DMS153 (cell line): ENCODE measurements around the gene ZFYVE21.

Experiments used
- DNase-seq: peaks from one replicate; lab custom pipeline; 2025; lab: John Stamatoyannopoulos, UW

ZFYVE21 gene

DNA sequence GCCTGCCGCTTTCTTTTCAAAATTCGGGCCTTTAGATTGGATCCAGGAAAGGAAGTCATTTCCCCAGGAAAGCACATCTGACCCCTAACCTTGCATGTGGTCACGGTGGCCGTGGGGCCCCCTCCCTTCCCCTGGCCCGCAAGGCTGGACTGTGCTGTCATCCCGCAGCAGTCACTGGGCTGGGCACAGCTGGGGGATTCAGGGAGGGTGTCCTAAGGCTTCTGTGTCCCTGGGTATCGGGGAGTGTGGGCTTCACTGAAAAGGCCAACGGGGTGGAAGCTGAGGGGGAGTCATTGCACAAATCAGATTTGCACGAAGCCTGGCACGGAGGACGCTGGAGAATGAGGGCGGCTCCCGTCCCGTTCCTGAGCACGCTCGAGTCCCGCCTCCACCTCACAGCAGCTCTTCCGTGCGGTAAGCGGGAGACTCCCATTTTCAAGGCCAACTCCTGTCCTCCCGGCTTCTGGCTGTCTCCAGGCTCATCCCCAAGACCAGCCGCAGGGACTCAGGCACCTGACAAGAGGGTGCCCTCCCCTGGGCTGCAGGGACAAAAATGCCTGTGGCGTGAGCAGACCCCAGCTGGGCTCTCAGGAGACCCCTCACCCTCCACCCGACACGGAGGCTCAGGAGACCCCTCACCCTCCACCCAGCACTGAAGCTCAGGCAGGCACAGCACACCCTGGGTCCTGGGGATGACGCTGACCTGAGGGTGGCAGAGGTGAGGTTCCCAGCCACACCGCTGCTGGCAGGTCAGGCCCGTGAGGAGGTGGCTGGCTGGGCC lies 9.9 kb upstream of the ZFYVE21 start:
- no peak for DNase-seq

DNA sequence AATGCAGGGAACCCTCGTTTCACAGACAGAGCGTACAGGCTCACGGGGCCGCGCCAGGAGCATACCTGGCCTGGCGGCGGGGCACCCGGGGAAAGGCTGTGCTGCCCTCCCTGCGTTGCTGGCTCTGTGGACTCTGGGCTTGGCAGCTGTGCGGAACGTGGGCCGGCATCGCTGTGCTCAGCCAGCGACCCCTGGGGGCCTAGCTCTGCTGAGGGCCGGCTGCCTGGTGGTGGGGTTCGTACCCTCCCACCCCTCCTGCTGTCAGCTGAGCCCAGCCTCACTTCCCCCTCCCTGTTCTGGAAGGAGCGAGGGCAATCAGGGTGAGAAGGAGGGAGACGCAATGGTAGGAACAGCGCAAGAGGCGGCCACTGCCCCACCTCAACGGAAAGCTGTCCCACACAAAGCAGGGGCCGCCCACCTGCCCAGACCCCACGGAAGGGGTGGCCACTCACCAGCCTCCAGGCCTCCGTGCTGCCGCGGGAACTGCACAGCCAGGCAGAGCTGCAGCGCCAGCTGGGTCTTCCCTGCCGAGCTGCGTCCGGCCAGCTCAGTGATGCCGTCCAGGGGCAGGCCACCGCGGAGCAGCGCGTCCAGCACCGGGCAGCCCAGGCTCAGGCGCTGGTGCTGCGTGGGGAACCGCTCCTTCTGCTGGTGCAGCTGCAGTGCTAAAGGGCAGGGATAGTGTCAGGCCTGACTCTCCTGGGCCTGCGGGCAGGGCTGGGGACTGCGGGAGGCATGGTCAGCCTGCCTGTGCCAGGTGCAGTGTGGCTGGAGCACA lies 8.9 kb upstream of the ZFYVE21 start:
- DNase-seq: no peak

DNA sequence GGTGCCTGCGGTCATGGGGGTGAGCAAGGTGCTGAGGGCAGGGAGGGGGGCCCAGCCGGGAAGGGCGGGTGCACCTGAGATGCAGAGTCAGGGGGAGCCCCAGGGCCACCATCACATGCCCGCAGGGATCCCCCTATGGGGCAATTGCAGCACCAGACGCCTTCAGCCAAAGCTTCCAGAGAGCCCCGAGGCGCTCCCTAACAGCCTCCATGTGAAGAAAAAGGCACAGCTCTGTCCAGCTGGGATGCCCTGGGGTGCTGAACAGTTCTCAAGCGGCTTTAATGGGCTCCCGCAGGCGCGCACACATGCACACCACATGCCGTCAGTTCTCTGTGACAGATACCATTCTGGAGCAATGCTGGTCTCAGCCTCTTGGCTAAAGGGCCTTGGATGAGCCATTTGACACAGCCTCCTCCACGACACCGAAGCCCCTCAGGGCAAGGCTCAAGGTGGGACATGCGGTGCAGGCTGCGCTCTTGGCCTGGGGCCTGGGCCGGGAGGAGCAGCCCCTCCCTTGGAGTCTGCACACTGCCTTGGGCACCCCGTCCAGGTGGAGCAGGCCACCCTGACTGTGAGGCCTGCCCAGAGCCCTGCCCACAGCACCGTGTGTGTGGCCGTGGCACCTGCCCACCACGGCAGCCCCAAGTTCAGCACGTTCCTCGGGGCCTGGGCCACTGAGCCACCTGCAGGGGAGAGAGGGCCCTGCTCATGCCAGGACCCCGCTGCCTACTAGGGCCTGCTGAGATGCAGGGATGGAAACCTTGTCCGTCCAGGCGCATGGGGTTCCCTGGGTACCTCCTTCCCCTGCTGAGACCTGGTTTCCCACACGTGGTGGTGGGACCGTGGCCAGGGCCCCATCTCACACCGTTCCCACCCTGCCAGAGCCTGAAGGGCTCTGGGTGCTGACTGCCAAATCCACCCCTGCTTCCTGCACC lies 8.0 kb upstream of the ZFYVE21 start:
- DNase-seq: no peak

DNA sequence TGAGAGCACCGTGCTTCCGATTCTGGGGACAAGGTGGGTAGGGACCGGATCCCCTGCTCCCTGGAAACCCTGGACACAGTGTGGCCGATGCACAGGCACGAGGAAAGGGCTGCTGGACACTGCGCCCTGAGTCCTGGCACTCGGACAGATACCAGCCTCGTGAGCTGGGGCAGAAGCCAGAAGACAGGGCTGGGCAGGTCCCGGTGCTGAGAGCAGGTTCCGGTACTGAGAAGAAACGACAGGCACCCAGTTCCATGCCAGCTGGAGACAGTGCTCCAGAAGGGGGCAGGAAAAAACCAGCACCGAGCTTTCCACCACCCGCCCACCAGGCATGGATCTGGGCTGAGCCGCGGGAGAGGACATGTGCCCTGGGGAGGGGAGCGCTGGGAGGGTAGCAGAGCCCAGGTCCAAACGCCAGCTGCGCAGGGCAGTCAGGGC lies 6.8 kb upstream of the ZFYVE21 start:
- no peak for DNase-seq

DNA sequence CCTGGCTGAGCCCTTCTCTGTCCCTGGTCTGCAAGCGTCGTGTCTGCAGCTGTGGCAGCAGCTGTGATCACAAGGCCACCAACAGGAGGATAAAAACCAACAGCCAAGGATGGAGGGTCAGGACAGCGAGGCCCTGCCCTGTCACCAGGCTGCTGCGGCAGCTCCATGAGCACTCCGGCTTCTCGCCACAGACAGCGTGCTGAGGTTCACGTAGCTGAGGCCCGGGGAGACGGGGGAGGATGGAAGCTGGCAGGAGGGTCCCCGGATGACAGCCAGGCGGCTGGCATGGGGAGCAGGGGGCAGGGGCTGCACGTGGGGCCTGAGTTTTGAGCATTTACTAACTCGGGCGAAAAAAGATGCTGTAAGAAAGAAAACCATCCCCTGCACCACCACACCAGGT lies 5.8 kb upstream of the ZFYVE21 start:
- DNase-seq: no peak

DNA sequence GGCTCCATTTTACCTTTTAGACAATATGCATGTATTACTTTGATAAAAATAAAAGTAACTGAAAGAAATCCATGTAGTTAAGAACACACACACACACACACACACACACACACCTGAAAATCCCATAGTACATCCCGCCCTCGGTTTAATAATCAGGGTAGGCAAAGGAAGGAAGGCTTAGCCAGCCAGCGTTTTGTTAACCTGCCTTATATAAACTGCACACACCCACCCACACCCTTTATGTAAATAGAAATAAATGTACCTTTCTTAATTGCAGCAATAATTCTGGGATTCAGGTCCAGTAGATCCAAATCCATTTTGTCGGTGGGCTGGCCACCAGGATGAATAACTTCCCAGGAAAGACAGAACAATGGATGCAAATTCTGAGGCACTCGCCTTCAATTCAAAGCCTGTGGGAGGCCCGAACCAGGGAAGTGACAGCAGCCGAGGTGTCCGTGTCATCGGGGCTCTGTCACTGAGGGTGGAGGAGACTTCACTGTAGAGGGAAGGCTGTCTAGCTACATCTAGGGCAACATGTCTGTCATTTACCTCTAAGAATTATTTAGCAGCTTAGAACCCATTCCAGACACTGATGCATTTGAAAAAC lies 4.7 kb upstream of the ZFYVE21 start:
- no peak for DNase-seq

DNA sequence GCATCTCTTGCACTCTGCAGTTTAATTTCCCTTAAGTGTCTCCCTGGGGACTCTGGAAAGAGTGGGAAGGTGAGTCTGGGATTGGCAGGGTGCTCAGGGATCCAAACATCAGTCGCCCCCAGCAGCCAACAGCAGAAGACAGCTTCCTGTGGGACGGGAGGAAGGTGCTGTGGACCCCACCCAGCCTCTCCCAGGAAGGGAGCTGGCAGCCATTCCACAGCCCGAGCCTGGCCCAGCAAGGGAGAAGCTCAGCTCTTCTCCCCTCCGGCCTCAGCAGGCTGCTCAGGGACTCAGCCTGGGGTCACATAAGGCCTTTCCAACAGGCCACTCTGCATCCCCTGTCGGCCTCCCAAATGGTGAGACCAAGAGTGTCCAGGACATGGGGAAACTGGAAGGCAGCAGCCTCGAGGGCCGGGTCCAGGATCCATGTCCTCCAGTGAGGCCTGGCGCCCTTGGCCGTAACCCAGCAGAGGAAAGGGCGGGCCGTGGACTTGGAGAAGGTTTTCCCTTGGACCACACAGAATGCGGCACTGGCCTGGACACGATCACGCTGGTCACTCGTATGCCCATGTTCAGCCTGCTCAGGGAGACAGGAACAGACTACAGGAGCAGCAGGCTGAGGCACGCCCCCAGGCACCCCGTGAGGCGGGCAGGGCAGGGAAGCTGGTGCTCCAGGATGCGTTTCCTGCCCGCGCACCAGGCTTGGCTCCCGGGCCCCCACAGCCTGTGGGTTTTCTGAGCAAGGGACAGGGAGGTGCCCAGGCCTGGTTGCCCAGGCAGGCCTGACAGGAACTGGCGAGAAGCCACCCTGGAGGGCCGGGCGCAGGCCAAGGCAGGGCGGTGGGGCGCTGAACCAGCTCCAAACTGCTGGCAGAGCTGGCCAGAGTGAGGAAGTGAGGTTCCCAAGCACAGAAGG lies 3.8 kb upstream of the ZFYVE21 start:
- no peak for DNase-seq

DNA sequence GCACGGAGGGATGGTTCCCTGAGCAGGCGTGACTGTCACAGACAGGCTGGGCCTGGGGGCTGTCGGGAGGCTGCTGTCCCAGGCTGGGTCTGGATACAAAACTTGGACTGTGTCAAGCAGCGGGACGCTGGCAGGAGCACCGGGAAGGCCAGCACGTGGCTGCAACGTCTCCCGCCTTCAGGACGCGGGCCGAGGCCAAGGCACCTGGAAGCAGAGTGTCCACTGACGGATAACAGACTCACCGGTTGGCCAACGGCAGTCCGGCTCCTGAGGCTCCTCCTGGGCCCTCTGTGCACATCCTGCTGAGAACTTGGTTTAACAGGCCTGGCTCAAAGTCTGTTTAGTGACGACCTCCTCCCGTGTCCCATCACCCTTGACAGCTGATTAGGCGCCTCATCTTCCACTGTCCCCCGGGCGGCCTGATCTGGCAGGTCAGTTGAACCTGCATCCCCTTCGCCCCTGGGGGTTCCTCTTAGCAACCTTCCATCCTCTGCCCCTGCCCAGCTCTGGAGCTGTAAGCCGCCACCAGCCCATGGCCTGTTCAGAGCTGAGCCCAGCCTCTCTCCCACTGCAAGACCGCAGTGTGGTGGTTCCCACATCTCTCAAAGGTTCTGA lies 2.9 kb upstream of the ZFYVE21 start:
- no peak for DNase-seq

DNA sequence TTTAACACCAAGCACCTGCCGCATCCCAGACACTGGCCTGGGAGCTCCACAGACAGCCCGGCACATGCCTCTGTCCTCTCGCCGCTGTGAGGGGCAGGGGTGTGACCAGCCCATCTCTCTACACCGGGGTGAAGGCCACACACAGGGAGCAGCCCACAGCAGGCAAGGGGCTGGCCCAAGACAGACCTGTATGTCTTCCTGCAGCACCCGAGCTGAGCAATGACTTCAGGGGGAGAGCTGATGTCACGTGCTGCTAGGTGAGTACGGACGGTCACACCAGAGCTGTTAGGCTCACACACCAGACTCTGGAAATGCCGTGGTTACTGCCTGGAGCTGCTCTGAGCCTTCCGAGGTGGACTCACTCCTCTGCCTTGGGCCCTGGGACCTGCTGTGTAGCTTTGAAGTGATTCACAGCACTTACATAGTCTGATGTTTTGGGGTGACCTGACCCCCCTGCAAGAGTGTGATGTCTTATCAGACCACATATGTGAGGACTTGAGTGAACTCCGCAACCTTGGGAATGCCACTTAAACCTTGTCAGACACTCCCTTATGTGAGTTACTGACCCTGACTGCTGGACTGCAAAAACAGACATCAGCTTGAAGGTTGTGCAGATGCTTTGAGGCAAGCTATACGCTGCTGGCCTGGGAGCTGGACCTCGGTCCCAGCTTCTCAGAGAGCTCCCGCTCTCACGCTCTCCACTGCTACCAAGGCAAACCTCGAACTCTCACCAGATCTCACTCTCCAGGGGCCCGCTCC lies 2.1 kb upstream of the ZFYVE21 start:
- no peak for DNase-seq

DNA sequence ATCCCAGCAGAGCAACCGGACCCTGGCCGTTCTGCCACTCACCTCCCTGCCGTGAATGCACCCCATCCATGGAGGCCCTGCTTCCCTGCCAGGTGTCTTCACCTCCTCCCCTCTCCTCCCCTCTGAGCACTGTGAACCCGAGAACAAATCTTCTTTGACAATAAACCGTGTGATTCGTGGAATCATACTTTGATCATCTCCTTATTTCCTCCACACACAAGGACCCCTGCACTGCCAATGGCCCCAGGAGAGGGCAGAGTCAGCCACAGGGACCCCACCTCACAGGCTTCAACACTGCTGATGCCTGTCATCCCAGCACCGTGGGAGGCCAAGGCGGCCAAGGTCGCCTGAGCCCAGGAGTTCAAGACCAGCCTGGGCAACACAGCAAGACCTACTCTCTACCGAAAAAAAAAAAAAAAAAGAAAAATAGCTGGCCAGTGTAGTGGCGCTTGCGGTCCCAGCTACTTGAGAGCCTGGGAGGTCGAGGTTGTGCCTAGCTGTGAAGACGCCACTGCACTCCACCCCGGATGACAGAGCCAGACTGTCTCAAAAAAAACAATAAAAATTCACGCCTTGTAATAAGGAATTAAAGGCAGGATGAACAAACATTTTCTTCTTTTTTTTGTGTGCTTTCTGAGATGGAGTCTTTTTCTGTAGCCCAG lies 1.4 kb upstream of the ZFYVE21 start:
- no peak for DNase-seq

DNA sequence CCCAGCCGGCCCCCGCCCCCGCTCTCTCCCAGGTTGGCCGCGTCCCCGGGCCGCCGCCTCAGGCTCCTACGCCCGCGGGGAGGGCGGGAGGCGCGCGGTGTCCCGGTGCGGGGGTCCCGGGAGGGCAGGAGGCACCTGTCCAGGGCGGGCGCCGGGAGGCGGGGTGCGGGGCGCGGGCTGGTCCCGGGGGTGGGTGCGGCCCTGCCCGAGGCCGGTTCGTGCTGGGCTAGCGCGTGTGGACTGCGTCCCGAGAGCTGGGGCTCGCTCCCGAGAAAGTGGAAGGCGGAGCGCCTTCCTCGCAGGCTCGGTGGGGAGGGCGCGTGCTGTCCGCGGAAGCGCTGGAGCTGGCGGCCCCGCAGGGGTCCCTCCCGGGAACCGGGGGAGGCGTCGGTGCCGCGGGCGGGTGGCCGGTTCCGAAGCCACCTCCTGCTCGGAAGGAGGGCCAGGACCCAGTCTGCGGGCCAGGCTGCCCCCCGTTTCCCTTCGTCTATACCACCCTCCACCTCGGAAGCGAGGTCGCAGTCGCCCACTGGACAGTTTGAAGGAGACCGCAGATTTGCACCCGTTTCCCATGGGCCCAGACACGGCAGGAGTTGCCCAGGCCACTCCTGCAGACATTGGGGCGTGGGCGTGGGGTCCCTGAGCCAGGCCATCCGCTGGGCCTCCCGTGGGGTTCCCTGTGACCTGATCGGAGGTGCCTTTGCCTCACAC lies 636 bp downstream of the ZFYVE21 start:
- no peak for DNase-seq

DNA sequence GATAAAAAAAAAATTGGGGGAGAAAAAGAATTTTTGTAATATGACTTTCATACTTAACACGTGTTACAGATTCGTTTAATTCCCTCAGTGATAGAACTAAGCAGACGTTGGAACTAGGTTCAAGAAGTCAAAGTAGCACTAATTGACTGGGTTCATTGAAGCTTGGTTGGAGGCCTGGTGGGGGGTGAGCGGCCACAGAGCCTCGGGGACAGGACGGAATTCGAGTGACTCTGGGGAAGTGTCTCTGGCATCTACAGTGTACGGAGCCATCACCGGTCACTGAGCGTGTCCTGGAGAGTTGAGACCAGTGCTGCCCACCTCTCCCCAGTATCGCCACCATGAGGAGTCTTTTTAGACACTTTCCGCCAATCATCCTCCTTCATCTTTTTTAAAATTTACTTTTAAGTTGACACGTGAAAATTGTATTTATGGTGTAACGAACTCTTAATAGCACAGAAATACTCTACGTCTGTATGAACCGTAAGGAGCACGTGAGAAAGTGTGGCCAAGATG lies 1.3 kb downstream of the ZFYVE21 start:
- no peak for DNase-seq

DNA sequence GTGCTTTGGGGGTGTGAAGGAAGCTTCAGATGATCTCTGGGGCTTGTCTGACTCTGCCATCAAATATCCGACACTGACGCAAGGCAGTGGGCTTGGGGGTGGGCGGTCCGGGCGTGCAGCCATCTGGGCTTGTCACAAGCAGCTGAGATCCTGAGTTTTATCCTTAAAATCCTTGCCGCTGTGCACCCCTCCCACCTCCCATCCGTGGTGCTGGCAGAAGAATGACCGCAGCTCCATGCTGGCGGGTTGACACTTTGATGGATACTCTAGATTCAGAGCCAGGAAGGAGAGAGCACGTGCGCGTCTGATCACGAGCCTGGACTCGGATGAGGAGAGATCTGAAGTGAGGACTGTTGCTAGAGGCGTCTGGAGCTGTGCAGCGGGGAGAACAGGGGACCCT lies 3.0 kb downstream of the ZFYVE21 start:
- no peak for DNase-seq

DNA sequence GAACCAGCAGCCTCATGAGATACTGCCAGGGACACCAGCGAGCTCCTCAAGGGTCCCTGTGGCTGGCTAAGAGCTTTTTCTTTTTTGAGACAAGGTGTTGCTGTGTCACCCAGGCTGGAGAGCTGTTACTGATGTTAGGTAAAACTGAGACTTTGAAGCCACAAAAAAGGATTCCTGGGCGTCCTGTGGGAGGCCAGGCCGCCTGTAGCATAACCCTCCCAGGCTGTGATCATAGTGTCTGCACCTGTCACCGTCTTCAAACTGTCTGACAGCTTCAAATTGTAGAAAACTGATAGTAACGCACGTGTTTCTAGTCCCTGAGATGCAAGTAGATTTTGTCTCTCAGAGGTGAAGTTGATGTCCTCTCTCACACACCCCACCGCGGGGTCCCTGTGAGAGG lies 4.1 kb downstream of the ZFYVE21 start:
- DNase-seq: no peak

DNA sequence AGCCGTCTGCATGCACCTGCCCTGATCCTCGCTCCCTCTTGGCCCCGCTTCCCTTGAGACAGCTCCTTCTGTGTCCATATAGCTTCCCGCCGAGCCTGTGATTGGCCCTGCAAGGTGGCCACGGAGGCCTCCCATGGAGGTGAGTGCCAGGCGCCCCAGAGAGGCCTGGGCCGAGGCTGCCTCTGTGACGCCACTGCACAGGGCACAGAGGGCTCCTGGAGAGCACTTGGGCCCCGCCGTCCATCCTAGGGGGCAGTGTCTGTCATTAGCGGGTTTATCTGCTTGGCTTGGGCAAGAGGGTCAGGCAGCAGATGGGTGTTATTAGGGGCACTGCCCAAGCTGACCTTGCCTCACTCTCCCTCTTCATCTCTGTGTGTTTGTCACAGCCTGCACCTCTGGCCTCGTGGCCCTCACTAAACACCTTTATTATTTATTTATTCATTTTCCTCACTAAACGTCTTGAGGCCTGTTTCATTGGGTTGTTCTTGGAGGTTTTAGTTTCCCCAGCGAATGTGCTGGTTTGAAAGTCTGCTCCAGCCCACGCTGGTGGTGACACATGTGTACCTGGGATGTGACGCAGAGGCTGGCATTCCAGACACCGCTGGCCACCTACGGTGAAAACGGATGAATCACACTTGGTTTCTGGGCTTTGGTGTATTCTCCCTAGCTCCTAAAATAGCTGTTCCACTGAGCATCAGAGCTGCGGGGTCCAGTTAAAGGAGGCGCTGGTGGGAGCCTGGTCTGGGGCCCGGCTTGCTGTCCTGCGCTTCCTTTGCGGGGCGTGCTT lies 5.9 kb downstream of the ZFYVE21 start:
- DNase-seq: no peak

DNA sequence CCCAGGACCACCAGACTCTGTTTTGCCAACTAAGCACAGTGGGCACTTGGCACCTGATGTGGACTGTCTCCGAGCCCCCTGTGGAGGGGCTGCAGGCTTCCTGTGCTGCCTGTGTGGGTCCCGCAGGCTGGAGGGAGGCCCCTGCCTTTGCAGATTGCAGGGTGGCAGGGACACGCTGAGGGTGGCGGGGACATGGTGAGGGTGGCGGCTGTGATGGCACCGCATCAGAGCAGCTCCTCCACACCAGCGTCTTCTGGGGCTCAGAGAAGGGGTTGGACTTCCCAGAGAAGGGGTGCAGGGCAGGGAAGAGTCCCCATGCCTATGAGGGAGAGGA lies 8.1 kb downstream of the ZFYVE21 start:
- DNase-seq: no peak

DNA sequence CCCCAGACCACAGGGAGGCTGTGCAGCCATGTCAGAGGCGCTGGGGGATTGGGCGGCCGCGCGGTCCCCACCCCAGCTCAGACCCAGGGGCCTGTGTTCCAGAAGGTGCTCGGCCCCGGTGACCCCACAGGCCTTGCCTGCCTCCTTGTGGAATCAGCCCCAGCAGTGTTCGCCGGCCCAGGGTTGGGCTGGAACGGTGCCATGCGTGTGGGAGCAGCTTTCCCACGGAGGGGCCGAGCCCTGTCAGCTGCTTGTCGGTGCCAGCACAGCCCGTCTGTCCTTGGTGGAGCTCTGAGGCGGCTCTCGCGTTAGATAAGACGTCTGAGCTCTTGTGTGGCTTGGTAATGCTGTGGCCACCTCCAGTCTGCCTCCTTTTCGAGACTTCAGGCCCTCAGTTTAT lies 8.5 kb downstream of the ZFYVE21 start:
- no peak for DNase-seq
